Measurements from ENCODE around the gene FIBP. TPM values are rescaled to one million over a fixed set of nuclear protein-coding genes. Genes with fewer than 3 reads are reported as not detected.

Gene FIBP
- total and polyA plus RNA-seq, 2 experiments from 2014 or later, result 200 to 201 TPM

DNA sequence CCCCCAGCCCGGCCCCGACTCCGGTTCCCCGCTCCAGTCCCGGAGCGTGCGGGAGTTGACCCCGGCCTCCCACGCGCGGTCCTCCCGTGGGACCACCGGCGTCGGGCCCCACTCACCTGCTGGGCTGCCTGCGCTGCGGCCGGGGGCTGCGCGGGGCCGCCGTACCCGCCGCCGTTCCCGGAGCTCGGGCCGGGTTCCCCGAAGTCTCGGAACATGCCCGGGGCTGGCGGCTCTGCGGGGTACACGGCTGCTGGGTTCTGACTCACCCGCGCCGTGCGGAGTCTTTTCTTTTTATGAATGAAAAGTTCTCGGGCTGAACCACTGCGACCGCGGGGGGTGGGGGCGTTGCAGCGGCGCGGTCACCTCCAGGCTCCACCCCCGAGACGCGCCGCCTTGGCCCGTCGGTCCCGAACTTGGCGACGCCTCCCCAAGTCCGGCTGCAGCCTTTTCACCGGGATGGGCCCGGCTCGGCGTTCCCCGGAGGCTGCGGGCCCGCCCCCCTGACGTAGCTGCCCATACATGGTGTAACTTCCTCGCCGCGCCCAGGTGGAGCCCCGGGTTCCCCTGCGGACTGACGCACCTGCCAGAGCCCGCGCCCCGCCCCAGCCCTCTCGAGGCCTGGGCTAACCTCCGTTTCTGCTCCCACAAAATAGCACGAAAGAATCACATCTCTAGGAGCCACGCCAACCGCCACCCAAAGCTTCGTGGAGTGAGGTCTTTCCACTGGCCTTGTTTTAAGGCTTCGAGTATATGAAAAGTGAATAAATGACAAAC, 12.0 kb upstream of the FIBP start, which contains the start of gene FOSL1:
TSS of gene FOSL1 (minus strand) at position 264 of the 774 bp plus-strand sequence. CDS start at position 215, 49 bp downstream.
- Histone ChIP-seq H3K36me3 (ENCODE audit: low read depth) (peaks cover 27% of the 10 kb centered on the region; the same call in 1 of the 2 replicates), H4K20me1 (ENCODE audit: insufficient read depth) (peaks cover 7% of the 10 kb centered on the region; the same call in 1 of the 2 replicates), H2AFZ (no peak within 1 kb of the TSS), H3K27me3 (replicated peaks; ENCODE audit: insufficient read depth) (no peaks in the 10 kb centered on the region), H3K4me2 (ENCODE audit: unreplicated experiment) (peak within 1 kb of the TSS; percentile 100), H3K4me1 (ENCODE audit: insufficient read depth) (peaks cover 54% of the 10 kb centered on the region), H3K79me2 (ENCODE audit: insufficient read depth) (peaks cover 62% of the 10 kb centered on the region), H3K9me3 (ENCODE audit: low read depth) (no peaks in the 10 kb centered on the region), H3K27ac (peak within 1 kb of the TSS; percentile 99), H3K9ac (peak within 1 kb of the TSS; percentile 99), H3F3A (ENCODE audit: insufficient read depth) (peaks cover 62% of the 10 kb centered on the region), H3K4me3 (peak within 1 kb of the TSS; percentile 95), H3K9me2 (ENCODE audit: insufficient read depth) (no peaks in the 10 kb centered on the region)
- WGBS, 2 experiments (ENCODE audit: low coverage in 1 of 2, low lambda C conversion rate in 2 of 2, missing lambda C conversion rate in 2 of 2), result 4 to 6% methylated on average over 53 to 72 of the region's 80 CpGs
- in situ Hi-C loops (cut with MboI), result no loop called here
- DNase-seq, result peak; percentile 98
- TF ChIP-seq EZH2phosphoT487 (IDR thresholded peaks at IDR 0.05; ENCODE audit: insufficient read depth, low read depth), result no peak
- no peak for TF ChIP-seq EZH2 (IDR thresholded peaks at IDR 0.05; ENCODE audit: insufficient read depth, poor library complexity, severe bottlenecking)

DNA sequence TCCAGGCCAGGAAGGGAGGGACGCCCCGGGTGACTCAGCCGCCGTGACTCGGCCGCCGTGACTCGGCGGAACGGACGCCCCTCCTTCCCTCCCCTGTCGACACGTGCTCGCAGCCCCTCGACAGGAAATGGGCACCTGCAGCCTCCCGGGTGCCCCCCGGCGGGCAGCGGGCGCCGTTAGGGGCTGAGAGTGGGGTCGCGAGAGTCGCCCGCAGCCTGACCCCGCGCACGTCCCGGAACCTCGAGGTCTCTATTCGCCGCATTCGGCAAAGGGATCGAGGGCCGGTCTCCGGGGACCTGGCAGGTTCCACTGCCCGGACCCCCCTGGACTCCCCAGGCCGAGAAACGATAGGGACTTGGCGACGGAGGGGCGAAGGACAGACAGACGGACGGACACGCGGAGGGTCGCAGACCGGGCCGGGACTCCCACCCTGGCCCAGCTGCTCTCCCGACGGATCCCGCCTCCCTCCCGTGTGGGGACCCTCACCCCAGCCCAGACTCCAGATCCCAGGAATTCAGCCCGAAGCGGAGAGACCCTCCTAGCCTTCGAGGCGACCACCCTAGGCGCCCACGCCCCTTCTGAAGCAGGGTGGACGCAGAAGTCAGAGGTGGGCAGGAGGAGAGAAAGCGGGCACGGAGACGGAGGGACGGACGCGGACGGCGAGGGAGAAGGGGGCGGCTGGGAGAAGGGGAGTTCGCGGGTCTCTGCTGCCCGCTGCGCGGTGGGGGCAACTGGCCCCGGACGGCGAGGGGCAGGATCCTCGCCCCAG, 11.3 kb upstream of the FIBP start:
- H3K4me3 ChIP-seq, result peak overlapping the region; percentile 95
- TF ChIP-seq EZH2 (IDR thresholded peaks at IDR 0.05; ENCODE audit: insufficient read depth, poor library complexity, severe bottlenecking) (no peak), EZH2phosphoT487 (IDR thresholded peaks at IDR 0.05; ENCODE audit: insufficient read depth, low read depth) (no peak)
- H3K27me3 ChIP-seq (replicated peaks; ENCODE audit: insufficient read depth), result no peaks in the 10 kb centered on the region
- no peaks in the 10 kb centered on the region for H3K9me2 ChIP-seq (ENCODE audit: insufficient read depth)
- peaks cover 69% of the 10 kb centered on the region for H3F3A ChIP-seq (ENCODE audit: insufficient read depth)
- H3K4me2 ChIP-seq (ENCODE audit: unreplicated experiment), result peak overlapping the region; percentile 100
- peaks cover 70% of the 10 kb centered on the region for H3K79me2 ChIP-seq (ENCODE audit: insufficient read depth)
- H4K20me1 ChIP-seq (ENCODE audit: insufficient read depth), result peaks cover 7% of the 10 kb centered on the region; the same call in 1 of the 2 replicates
- no peaks in the 10 kb centered on the region for H3K9me3 ChIP-seq (ENCODE audit: low read depth)
- H2AFZ ChIP-seq, result no peak overlapping the region
- H3K9ac ChIP-seq, result peak overlapping the region; percentile 99
- peak; percentile 95 for DNase-seq
- H3K4me1 ChIP-seq (ENCODE audit: insufficient read depth), result peaks cover 59% of the 10 kb centered on the region
- in situ Hi-C loops (cut with MboI), result no loop called here
- peaks cover 30% of the 10 kb centered on the region; the same call in 1 of the 2 replicates for H3K36me3 ChIP-seq (ENCODE audit: low read depth)
- H3K27ac ChIP-seq, result peak overlapping the region; percentile 99
- WGBS, 2 experiments (ENCODE audit: low coverage in 1 of 2, low lambda C conversion rate in 2 of 2, missing lambda C conversion rate in 2 of 2), result 1 to 3% methylated on average over 46 to 58 of the region's 78 CpGs

DNA sequence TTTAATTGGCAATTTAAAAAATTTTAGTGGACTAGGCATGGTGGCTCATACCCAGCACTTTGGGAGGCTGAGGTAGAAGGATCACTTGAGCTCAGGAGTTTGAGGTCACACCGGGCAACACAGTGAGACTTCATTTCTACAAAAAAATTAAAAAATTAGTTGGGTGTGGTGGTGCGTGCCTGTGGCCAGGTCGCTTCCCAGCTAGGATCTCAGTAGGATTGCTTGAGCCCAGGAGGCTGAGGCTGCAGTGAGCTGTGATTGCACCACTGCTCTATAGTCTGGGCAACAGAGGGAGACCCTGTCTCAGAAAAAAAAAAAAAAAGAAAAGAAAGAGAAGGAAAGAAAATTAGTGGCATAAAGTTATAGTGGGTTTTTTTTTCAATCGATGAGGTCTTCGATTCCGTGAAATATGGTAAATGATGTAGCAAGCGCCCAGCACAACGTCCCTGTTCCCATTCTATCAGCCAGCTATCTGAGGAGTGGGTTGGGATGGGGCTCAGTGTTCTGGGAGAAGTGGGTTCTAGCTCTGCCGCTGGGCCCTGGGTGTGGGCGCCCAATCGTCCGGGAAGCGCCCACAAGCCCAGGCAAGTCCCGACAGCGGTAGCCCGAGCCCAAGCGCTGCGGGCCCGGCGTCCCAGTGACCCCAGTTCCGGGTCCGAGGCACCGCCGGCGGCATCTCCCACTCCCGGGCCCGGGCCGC, 10.5 kb upstream of the FIBP start:
- H3K9me2 ChIP-seq (ENCODE audit: insufficient read depth), result no peaks in the 10 kb centered on the region
- H3K79me2 ChIP-seq (ENCODE audit: insufficient read depth), result peaks cover 77% of the 10 kb centered on the region
- H3K36me3 ChIP-seq (ENCODE audit: low read depth), result peaks cover 30% of the 10 kb centered on the region; the same call in 1 of the 2 replicates
- peaks cover 7% of the 10 kb centered on the region for H4K20me1 ChIP-seq (ENCODE audit: insufficient read depth)
- in situ Hi-C loops (cut with MboI), result no loop called here
- TF ChIP-seq EZH2 (IDR thresholded peaks at IDR 0.05; ENCODE audit: insufficient read depth, poor library complexity, severe bottlenecking) (no peak), EZH2phosphoT487 (IDR thresholded peaks at IDR 0.05; ENCODE audit: insufficient read depth, low read depth) (no peak)
- H3F3A ChIP-seq (ENCODE audit: insufficient read depth), result peaks cover 73% of the 10 kb centered on the region
- H3K27ac ChIP-seq, result peak overlapping the region; percentile 99
- peak overlapping the region; percentile 99 for H3K9ac ChIP-seq
- DNase-seq, result peak; percentile 60
- H3K4me1 ChIP-seq (ENCODE audit: insufficient read depth), result peaks cover 62% of the 10 kb centered on the region
- H3K4me2 ChIP-seq (ENCODE audit: unreplicated experiment), result peak overlapping the region; percentile 100
- H3K27me3 ChIP-seq (replicated peaks; ENCODE audit: insufficient read depth), result no peaks in the 10 kb centered on the region
- H3K4me3 ChIP-seq, result peak overlapping the region; percentile 95
- 3% methylated on average over 14 to 28 of the region's 28 CpGs for WGBS, 2 experiments (ENCODE audit: low coverage in 1 of 2, low lambda C conversion rate in 2 of 2, missing lambda C conversion rate in 2 of 2)
- H3K9me3 ChIP-seq (ENCODE audit: low read depth), result no peaks in the 10 kb centered on the region
- no peak overlapping the region for H2AFZ ChIP-seq

DNA sequence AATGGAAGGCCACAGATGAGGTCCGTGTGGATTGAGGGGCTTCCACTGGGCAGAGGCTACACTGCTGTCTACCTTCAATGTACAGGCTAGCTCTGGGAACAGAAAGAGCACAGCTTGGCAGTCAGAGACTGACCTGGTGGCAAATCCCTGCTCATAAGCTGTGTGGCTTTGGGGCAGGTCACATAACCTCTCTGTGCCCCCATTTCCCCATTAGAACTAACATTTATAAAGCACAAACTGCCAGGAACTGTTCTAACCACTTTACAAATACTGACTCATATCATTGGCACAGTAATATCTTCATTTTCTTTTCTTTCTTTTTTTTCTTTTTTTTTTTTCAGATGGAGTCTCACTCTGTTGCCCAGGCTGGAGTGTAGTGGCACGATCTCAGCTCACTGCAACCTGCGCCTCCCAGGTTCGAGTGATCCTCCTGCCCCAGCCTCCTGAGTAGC, 8.8 kb upstream of the FIBP start:
- 46 to 61% methylated on average over 4 of the region's 4 CpGs for WGBS, 2 experiments (ENCODE audit: low coverage in 1 of 2, low lambda C conversion rate in 2 of 2, missing lambda C conversion rate in 2 of 2)
- TF ChIP-seq EZH2phosphoT487 (IDR thresholded peaks at IDR 0.05; ENCODE audit: insufficient read depth, low read depth), result no peak
- no peak for TF ChIP-seq EZH2 (IDR thresholded peaks at IDR 0.05; ENCODE audit: insufficient read depth, poor library complexity, severe bottlenecking)

More for the DNA sequence above, 8.8 kb upstream of the FIBP start:
- peaks cover 7% of the 10 kb centered on the region for H4K20me1 ChIP-seq (ENCODE audit: insufficient read depth)
- peaks cover 92% of the 10 kb centered on the region for H3K79me2 ChIP-seq (ENCODE audit: insufficient read depth)
- H3K27ac ChIP-seq, result peak overlapping the region; percentile 99
- peak; percentile 68 for DNase-seq
- H3K9ac ChIP-seq, result peak overlapping the region; percentile 99
- H3K27me3 ChIP-seq (replicated peaks; ENCODE audit: insufficient read depth), result no peaks in the 10 kb centered on the region
- peak overlapping the region; percentile 95 for H3K4me3 ChIP-seq
- peaks cover 62% of the 10 kb centered on the region for H3K4me1 ChIP-seq (ENCODE audit: insufficient read depth)
- in situ Hi-C loops (cut with MboI), result no loop called here
- H3K9me2 ChIP-seq (ENCODE audit: insufficient read depth), result no peaks in the 10 kb centered on the region
- no peak overlapping the region for H2AFZ ChIP-seq
- peaks cover 41% of the 10 kb centered on the region; the same call in 1 of the 2 replicates for H3K36me3 ChIP-seq (ENCODE audit: low read depth)
- peaks cover 77% of the 10 kb centered on the region for H3F3A ChIP-seq (ENCODE audit: insufficient read depth)
- H3K9me3 ChIP-seq (ENCODE audit: low read depth), result no peaks in the 10 kb centered on the region
- H3K4me2 ChIP-seq (ENCODE audit: unreplicated experiment), result peak overlapping the region; percentile 100

All from GM23248 (cell line).